GM04504 (cell line): ENCODE data around the gene PCSK2.
"Not testable (repeated sequence)": the region's sequence is repeated elsewhere in the genome, so short reads cannot be mapped to it uniquely, and the experiment has no call there.

Experiments
- DNase-seq: peaks from one replicate; pipeline ENCODE4 v3.0.0-alpha.2; 2012; ENCODE audit warnings: low read depth

PCSK2 gene, protein sequence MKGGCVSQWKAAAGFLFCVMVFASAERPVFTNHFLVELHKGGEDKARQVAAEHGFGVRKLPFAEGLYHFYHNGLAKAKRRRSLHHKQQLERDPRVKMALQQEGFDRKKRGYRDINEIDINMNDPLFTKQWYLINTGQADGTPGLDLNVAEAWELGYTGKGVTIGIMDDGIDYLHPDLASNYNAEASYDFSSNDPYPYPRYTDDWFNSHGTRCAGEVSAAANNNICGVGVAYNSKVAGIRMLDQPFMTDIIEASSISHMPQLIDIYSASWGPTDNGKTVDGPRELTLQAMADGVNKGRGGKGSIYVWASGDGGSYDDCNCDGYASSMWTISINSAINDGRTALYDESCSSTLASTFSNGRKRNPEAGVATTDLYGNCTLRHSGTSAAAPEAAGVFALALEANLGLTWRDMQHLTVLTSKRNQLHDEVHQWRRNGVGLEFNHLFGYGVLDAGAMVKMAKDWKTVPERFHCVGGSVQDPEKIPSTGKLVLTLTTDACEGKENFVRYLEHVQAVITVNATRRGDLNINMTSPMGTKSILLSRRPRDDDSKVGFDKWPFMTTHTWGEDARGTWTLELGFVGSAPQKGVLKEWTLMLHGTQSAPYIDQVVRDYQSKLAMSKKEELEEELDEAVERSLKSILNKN

DNA sequence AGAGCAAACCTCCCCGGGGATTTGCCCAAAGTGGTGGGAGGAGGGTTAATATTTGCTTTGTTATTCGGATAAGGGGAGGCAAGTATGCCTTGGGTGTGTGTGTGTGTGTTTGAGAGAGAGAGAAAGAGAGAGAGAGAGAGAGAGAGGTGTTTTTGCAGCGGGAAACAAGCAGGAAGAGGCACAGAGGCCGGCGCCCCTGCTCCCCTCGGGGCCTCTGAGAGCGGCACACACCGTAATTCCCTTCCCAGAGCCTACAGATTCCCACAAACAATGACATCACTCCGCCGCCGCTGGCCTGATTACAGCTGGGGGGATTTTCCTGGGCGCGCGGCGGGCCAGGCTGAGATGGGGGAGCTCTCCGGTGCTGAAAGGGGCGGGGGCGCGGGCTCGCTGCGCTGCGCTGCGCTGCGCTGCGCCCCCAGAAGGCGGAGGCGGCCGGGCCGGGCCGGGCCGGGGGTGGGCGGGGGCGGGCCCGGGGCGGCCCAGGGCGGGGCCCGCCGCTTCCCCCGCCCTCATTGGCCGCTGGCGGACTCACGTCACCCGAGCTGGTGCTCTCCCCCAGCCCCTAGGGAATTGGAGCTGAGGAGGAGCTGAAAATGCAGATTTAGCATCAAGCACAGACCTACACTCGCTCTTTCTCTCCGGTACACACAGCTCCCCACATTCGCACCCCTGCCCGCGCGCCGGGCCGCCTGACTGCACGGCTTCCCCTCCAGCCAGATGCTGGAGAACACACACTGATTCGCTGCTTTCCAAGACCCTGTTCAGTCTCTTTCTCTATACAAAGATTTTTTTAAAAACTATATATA is at the start of gene PCSK2:
Gene PCSK2, plus strand, starts transcription at position 631 of the 809 bp plus-strand sequence. CDS start 266 bp downstream, outside the sequence.
- peak; percentile 7 for DNase-seq

DNA sequence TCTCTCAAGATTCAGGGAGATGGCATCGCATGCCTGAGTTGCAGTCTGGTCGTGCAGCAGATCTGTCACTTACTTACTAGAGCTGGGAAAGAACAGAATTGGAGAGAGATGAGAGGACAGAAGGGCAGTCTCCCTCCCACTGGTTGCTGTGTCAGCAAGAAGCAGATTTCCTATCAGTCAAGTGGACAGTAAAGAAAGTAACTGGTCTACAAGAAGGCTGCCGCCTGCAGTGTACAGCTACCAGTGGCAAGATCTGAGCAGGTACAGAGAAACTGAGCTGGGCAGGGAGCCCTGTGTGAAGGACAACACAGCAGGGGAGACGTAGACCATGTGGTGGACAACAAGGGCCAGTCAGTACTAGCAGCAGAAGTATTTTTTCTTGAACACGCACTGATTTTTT is 49.5 kb upstream of the PCSK2 start:
- DNase-seq = no peak

DNA sequence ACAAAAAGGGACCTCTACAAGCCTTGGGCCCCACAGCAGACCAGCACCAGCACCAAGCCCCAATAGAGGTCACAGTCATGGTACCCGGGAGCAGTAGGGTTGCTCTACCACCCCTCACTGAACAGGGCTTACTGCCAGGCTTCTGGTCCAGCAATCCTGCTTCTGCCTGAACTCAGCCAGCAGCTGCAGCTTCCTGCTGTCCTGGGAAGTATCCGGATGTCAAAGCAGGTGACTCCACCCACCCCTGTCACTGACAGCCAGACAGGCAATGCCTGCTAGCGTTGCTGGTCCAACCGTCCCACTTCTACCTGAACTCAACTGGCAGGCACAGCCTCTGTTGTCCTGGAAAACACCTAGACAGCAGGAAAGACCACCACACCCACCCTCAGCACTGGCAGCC is 47.0 kb upstream of the PCSK2 start:
- no peak for DNase-seq

DNA sequence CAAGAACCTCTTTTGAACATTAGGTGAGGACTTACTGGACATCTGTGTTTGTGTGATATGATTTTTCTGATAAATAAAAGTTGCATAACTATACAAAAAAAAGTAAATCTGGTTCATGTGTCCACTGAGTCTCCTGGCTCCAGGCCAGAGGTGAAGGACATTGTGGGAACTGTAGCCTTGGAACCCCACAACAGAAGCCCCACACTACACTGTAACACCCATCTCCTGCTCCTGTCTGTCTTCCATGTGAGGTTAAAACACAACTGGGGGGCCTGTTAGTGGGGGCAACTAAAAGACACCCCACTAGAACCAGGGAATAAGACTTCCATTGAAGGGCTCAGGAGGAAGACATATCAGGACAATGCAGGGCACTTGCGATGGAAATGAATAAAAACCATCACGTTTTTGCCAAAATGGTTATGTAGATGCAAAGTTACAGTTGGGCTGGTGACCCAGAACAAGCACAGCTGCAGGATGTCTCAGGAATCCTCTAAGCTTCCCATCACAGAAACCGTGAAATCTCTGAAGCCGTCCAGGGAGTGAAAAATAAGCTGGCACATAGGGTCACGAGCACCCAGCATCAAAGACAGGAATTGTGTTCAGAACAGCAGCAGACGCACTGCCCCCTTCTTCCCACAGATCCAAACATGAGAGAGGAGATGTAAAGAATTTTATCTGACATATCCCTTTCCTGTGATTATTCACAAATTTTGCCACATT is 36.7 kb upstream of the PCSK2 start:
- no peak for DNase-seq

DNA sequence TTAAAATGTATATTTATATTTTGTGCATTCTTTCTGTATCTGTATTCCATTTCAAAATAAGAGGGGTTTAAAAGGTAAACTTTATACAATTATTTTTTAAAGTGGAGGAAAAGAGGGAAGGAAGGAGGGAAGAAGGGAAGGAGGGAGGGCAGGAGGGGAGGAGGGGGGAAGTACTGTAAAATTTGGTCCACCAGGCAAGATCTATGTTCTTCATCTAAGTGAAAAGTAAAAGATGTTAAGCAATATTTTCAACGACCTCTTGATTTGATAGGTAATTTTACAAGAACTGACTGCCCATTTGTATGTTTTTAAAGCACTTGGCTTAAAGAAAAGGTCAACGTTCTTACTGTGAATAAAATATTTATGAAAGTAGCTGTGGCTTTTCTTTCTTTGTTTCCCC is 29.8 kb upstream of the PCSK2 start:
- no peak for DNase-seq

DNA sequence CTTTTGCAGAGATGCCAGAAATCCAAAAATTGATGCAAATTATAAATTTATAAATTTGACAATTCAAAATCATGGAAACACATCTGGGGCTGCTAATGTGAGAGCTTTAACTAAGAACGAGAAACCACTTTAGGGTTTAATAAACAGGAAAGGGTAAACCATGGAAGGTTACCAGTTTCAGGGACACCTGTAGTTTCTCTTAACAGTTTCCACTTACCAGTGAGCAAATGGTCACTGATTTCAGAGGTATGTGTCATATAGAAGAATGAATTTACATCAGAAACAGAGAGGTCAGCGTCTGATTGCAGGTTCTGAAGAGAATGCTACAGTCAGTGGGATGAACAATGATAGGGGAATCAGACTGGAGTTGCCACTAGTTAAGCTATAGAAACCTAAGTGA is 24.8 kb upstream of the PCSK2 start:
- no peak for DNase-seq

DNA sequence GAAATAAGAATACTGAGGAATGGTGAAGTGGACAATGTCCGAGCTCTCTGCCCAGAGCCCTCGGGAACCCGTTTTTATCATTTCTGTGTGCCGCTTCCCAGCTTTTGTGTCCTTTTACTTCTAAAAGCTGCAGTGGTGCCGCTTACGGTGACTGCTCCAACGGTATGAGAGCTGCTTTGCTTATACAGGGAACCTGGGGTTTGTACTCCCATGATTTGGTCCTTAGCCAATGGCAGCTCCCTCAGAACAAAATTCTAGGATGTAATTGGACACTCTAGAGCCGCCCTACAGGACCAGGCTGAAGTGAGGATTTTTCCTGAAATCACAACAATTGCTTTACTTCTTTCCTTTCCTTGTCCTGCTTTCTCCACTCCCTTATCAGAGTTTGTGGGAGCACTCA is 24.2 kb upstream of the PCSK2 start:
- DNase-seq = no peak

DNA sequence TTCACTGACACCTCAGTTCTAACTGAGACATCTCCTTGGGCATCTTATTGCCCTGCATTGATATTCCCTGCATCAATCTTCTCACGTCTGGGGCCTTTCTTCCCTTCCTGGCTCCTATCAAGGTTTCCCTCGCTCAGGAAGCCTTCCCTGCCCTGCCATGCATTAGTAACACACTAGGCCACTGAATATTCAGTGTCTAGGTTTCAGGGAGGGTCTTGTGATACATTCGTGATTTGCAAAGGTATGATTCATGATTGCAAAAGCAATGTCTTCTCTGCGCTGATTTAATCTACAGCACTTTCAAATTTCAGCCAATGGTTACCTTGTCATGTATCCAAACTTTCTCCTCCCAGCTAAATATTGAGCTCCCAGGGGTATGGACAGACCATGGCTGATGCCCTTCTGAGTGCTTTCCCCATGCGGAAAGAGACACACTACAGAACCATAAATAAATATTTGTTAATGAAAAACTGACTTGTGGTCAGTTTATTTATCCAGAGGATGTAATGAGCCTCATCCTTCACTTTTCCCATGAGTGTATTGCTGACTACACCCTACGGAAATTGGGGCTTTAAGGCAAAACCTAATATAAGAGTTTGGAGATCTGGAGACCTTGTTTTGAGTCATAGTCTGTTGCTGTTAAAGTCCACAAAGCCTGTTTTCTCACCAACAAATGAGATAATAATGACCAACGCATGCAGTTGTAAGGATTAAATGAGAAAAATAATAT is 21.6 kb upstream of the PCSK2 start:
- no peak for DNase-seq

DNA sequence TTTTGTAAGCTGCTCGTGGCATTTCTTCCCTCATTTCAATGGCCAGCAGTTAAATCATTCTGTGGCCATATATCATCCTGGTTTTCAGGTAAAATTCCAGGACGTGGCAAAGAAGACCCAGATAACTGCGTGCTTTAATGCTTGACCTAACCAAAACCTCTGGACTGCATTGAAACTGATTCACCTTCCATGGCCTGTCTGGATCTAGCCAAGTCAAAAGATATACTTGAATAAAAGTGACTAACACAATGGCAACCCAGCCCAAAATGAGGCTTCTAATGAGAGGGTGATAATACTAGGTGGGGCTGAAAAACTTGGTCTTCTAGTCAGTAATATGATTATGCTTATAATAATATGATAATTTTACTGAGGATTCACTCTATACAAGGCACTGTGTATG is 16.5 kb upstream of the PCSK2 start:
- DNase-seq = no peak

DNA sequence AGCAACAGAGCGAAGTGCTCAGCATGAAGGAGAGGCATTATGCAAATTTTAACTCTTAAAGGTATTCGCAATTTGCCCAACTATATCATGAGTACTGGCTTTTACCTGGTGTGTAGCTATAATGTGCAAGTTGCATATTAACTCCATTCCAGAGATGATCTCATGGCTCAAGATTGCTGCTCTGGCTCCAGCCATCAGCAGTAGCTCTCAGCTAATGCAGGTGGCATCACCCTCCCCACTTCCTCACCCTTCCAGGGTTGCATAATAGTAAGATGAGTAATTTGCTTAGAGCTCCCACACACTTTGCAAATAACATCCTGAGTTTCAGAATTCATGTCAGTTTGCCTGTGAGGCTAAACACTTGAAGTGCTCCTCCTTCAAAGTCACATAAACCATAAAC is 15.9 kb upstream of the PCSK2 start:
- DNase-seq = no peak

DNA sequence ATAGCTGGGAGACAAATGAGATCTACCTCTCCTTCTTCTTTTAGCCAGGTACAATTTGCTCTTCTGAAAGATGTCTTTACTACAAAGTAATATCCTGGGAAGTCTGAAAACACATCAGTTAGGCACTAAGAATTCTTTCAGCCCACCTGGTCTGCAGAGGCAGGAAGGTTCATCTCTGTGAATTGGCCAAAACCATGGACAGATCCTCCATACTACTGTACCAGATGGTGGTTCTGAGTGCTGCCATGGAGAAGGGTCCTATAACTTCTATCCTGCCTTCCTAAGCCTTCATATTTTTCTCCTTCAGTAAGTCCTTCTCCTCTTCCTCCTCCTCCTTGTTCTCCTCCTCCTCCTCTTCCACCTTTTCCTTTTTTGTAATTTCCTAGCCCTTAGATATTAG is 11.7 kb upstream of the PCSK2 start:
- DNase-seq = no peak

DNA sequence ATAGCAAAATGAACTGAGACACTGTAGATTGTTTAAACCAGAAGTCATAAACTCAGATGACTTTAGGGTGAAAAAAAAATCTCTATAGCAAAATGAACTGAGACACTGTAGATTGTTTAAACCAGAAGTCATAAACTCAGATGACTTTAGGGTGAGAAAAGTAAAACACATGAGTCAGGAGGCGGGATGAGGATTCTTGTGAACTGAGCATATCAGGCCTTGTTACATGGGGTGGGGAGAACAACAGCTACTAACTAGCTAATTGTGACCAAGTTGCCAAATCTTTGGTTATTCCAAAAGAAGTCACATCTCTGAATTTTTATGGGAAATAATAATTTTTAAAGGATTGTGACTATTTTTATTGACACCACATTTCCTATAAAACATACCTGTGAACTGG is 7.0 kb upstream of the PCSK2 start:
- DNase-seq = not testable (repeated sequence)

DNA sequence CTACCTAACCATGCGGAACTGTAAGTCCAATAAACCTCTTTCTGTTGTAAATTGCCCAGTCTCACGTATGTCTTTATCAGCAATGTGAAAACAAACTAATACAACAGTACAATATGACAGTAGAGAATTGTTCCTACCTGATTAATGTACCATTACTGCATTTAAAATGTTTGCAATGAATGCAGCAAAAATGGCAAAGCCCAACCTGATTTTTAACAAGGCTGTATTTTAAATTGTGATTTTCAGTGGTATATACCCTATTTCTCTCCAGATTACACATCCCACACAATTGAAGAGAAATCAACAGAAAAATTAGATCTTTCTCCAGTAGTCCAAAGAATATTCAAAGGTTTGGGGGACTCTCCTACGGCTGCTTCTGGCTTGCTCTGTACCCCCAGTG is 3.3 kb upstream of the PCSK2 start:
- DNase-seq = no peak

DNA sequence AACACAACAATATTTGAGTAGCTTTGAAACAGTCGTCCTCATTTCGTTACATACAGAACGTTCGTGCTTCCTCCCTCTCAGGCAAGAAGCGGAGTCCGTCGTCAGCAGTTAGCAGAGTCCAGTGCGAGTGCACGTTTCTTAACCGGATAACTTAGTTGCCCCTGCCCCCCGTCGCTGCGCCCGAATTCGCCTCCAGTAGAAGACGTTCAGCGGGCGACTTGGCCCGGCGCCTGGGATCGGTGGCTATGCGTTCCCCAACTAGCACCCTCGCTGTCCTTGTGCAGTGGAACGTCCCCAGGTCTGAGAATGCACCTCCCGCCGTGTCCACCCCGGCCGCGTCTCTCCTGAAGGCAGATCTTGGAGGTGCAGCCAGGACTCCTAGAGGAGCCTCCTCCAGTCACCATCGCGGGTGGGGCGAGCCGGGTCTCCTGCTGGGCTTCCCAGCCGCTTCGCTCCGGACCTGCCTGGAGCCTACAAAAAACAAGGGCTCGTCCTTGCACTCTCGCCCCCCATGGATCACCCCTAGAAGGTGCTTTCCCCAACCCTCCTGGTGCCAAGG is 910 bp upstream of the PCSK2 start:
- DNase-seq = no peak

DNA sequence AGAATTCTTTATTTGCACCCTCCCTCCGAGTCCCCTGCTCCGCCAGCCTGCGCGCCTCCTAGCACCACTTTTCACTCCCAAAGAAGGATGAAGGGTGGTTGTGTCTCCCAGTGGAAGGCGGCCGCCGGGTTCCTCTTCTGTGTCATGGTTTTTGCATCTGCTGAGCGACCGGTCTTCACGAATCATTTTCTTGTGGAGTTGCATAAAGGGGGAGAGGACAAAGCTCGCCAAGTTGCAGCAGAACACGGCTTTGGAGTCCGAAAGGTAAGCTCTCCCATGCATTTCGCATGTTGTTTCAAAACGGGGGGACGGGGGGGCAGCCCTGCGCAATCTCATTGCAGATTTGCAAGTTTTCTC is 357 bp downstream of the PCSK2 start:
- DNase-seq = no peak

DNA sequence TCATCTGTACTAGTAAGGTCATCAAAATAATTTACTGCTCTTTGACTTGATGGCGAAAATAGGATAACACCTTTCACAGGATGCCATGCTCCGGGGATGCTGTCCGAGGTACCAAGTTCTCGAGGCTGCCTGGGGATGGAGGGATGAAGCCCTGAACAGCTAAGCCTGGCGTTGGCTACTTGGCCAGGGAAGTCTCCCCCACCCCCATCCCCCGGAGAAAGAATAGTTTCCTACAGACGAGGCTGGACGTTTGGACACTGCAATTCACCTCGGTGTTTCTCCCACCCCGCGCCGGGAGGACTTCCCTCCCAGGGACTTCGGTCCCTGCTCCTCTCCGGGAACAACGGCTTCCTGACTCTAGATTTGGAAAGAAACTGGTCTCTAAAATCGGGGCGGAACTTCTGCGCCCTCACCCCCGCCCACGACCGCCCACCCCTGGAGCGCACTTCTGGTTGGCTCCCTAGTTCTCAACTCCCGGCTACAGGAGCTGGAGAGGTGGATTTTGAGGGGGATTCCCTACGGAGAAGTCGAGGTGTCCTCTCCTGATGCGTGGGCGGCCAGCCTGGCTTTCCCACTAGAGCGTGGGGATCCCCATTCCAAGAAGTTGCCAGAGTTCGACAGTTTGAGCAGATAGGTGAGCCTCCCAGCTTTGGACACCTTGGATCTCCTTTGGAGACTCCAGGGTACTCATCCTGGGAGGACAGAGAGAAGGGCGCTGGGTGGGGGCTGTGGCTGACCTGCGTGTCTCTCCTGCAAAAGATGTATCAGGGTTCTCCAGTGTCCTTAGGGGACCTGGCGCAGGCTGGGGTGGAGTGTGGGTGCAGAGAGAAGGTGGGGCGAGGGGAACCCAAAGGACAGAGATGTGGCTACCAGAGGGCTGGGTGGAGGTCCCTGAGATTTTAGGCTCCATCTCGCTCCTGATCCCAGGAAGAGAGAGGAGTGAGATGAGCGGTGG is 1.1 kb downstream of the PCSK2 start:
- DNase-seq = no peak

DNA sequence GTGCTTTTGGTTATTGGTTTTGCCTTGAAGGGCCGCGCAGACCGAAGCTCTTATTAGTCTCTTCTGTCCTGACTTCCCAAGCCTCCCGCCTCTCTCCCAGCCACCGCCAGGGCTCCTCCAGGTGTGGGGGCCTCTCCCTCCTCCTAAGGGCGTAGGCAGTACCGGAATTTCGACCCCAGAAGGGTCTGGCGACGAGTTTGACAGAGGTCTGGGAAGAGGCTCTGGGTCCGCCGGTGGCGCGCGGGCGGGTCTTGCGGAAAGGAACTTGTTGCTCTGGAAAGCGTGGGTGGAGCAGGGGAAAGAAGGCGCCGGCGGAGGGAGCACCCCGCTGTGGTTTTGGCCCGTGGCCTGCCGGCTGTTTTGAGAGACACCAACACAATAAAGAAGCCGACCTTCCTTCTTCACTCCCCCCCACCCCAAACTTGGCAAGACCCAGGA is 1.8 kb downstream of the PCSK2 start:
- no peak for DNase-seq

DNA sequence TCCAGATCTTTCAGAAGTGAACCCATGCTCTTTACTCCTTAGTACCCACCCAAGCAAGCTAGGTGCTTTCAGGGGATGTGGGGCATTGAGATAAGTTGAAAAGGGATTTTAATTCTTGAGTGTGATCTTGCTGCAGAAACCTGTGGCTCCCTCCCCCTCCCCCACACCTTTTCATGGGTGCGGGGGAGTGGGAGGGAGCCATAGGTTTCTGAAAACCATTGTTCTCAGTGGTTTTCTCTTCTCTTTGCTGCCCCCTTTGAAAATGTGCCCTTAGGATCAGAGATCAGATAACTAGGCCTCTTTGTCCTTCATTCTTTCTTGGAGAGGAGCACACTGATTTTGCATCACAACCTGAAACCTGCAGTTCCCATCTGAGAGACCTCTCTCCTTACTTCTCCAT is 2.4 kb downstream of the PCSK2 start:
- DNase-seq = no peak

DNA sequence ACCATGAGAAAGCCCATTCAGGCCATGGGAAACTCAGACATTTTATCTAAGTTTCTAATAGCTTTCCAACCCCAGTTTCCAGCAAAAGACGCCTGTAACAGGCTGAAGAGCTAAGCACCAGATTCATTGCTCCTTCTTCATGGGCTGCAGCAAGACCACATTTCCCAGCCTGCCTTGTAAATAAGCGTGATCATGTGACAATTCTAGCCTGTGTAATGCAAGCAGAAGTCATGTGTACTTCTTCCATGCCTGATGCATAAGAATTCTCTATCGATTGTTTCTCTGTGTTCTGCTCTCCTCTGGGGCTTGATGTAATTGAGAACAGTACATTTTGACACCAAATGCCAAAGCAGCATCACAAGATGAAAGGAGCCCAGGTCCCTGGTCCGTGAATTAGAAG is 6.8 kb downstream of the PCSK2 start:
- no peak for DNase-seq

DNA sequence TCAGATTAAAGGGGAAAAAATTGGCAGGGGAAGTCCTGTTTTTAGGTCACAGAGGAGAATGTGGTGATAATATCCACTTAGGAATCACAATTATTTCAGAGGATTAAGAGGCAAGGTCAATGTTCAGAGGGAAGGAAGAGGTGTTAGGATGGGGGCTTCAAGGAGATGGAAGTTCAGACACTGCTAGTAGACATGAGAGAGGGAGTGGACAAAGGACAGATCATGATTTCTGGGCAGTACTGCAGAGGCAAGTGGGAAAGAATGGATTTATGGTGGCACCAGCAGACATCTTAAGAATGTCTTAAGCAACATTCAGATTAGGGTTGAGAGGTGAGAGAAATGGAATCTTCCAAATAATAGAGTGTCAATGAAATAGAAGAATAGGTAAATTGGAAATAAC is 9.9 kb downstream of the PCSK2 start:
- DNase-seq = no peak
